Measurements from ENCODE around the gene GPR18. TPM values are rescaled to one million over a fixed set of nuclear protein-coding genes. Genes with fewer than 3 reads are reported as not detected.
"Not testable (repeated sequence)": the region's sequence is repeated elsewhere in the genome, so short reads cannot be mapped to it uniquely, and the experiment has no call there.

GPR18 gene
- total and polyA plus RNA-seq, 5 experiments from 2014 or later = 22.2 to 37.0 (median 31.1) TPM

DNA sequence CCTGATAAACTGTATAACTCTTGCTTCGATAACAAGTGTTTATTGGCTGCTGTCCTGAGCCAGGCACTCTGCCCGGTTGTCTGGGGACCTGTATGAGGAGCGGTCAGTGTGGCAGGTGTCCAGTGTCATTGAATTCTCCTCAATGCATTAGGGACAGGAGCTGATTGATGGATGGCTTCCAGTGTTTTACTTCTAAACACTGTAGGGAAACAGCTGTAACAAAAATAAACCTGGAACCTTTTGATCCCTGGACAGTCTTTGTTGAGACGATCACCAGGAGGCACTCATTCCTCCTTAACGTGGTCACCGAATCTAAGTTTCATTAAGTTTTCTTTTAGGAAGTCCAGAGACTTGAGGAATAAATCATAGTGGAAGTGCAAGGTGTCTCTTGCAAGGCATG lies 39.6 kb downstream of the GPR18 start:
- POLR2A ChIA-PET = interaction anchor here (0.5 to 7.4 kb wide), 19 partner anchors 9 to 653 kb away, joined by 3 to 319 read pairs (median 6); partner anchors contain the start of genes GPR18, TM9SF2 and UBAC2
- peaks cover 38 to 92% (median 84%) of the 10 kb centered on the region in 4 donors for H3K4me1 Mint-ChIP-seq
- peaks cover 0 to 5% (median 0%) of the 10 kb centered on the region in 9 donors for H3K9me3 Mint-ChIP-seq
- ATAC-seq = no peak
- H3K4me3 Mint-ChIP-seq = peak overlapping the region; percentile 59 to 96 (median 87)
- H3K36me3 Mint-ChIP-seq = peaks cover 0 to 13% (median 11%) of the 10 kb centered on the region in 3 donors
- DNase-seq = no peak
- H3K27ac Mint-ChIP-seq = peak overlapping the region; percentile 84 to 100 (median 99)
- no peaks in the 10 kb centered on the region for H3K27me3 Mint-ChIP-seq

GRCh38 chr13:99218126-99218525 lies 40.1 kb downstream of the GPR18 start:
- peaks cover 38 to 87% (median 82%) of the 10 kb centered on the region in 4 donors for H3K4me1 Mint-ChIP-seq
- peaks cover 0 to 1% (median 0%) of the 10 kb centered on the region in 9 donors for H3K9me3 Mint-ChIP-seq
- no peak for ATAC-seq

DNA sequence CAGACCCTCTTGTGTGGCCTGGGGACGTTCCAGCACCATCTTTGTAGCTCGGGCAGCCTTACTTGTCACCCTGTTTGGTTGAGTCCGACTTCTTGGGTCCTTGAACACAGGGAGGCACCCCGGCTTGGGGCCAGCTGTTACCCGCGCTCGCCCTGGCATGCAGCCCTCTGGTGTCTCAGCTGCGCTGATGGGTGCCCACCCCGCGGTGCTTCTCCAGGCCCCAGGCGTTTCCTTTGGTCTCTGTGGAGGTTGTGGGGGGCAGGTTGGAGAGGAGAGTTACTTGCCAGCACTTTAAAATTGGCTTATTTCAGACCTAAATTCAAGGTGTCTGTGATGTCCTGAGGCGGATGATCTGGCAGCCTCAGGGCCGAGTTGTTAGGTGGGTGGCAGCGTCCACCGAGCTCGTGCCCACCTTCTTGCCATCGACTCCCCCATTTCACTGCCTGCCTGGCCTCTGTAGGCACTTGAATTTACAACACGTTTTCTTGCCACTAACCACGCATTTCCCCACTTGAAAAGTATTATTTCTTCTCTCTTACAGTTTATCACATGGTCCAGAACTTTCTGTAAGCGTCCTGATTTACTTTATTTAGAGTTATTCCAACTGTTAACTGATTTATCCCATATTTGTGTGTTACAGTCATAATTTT lies 40.6 kb downstream of the GPR18 start:
- no peaks in the 10 kb centered on the region for H3K9me3 Mint-ChIP-seq
- peaks cover 39 to 85% (median 80%) of the 10 kb centered on the region in 4 donors for H3K4me1 Mint-ChIP-seq
- peaks cover 0 to 17% (median 7%) of the 10 kb centered on the region in 3 donors for H3K36me3 Mint-ChIP-seq
- peak overlapping the region; percentile 59 to 98 (median 92) for H3K4me3 Mint-ChIP-seq
- DNase-seq (peak in 6 of 10 donors; percentile 21 to 73 (median 48)), ATAC-seq (peak in 1 of 2 donors; percentile 18)
- POLR2A ChIA-PET = interaction anchor here (0.7 to 7.4 kb wide), 15 partner anchors 14 to 163 kb away, joined by 3 to 319 read pairs (median 6); partner anchors contain the start of genes GPR18 and UBAC2
- H3K27me3 Mint-ChIP-seq = no peaks in the 10 kb centered on the region
- H3K27ac Mint-ChIP-seq = peak overlapping the region; percentile 84 to 100 (median 99)

More at GRCh38 chr13:99218126-99218525, 40.1 kb downstream of the GPR18 start:
- DNase-seq = no peak
- Mint-ChIP-seq H3K27ac (peak overlapping the region; percentile 84 to 100 (median 99)), H3K4me3 (peak overlapping the region; percentile 59 to 96 (median 90)), H3K36me3 (peaks cover 0 to 16% (median 10%) of the 10 kb centered on the region in 3 donors), H3K27me3 (no peaks in the 10 kb centered on the region)
- POLR2A ChIA-PET = interaction anchor here (0.5 to 7.4 kb wide), 18 partner anchors 10 to 653 kb away, joined by 3 to 319 read pairs (median 6); partner anchors contain the start of genes GPR18, TM9SF2 and UBAC2

GRCh38 chr13:99215184-99215830 lies 42.9 kb downstream of the GPR18 start:
- Mint-ChIP-seq H3K4me1 (peaks cover 43 to 86% (median 83%) of the 10 kb centered on the region in 4 donors), H3K9me3 (no peaks in the 10 kb centered on the region), H3K27me3 (no peaks in the 10 kb centered on the region), H3K36me3 (peaks cover 0 to 26% (median 3%) of the 10 kb centered on the region in 3 donors), H3K27ac (peak overlapping the region; percentile 84 to 100 (median 99)), H3K4me3 (peak overlapping the region; percentile 59 to 98 (median 93))
- POLR2A ChIA-PET = interaction anchor here (0.6 to 7.4 kb wide), 13 partner anchors 12 to 219 kb away, joined by 3 to 319 read pairs (median 5); partner anchors contain the start of genes GPR18 and UBAC2
- peak; percentile 66 to 76 for ATAC-seq
- DNase-seq = peak; percentile 41 to 85 (median 70)

- Mint-ChIP-seq H3K27me3 (no peaks in the 10 kb centered on the region), H3K4me3 (peak overlapping the region; percentile 59 to 98 (median 93)), H3K27ac (peak overlapping the region; percentile 84 to 100 (median 99)), H3K4me1 (peaks cover 44 to 88% (median 85%) of the 10 kb centered on the region in 4 donors), H3K36me3 (peaks cover 0 to 27% (median 3%) of the 10 kb centered on the region in 3 donors), H3K9me3 (no peaks in the 10 kb centered on the region)
- ATAC-seq = peak in 1 of 2 donors; percentile 4
- no peak for DNase-seq
- POLR2A ChIA-PET = interaction anchor here (1.0 to 7.4 kb wide), 11 partner anchors 11 to 219 kb away, joined by 3 to 319 read pairs (median 5); partner anchors contain the start of genes GPR18 and UBAC2
Observed at GRCh38 chr13:99214731-99215130, 43.4 kb downstream of the GPR18 start.

DNA sequence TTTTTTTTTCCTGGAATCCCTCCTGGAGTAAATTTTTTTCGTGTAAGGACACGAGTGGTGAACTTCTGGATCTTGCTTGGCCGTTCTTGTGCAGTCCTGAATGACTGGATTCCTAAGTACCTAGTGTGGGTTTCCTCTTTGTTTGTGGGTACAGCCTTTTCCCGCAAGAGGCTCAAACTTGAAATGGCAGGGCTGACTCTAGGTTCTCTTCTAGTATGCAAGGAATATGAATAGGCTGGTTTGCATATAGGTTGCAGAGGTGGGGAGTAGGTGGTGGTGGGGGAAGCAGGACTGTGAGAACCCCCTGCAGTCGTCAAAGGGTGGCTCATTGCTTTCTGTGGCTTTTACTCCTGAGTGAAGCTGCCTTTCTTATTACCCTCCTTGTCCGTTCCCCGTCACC lies 43.9 kb downstream of the GPR18 start:
- Mint-ChIP-seq H3K4me1 (peaks cover 46 to 88% (median 85%) of the 10 kb centered on the region in 4 donors), H3K4me3 (peak overlapping the region; percentile 59 to 98 (median 93)), H3K27me3 (no peaks in the 10 kb centered on the region), H3K36me3 (peaks cover 0 to 27% (median 3%) of the 10 kb centered on the region in 3 donors), H3K9me3 (no peaks in the 10 kb centered on the region), H3K27ac (peak overlapping the region; percentile 84 to 100 (median 99))
- DNase-seq (peak in 6 of 10 donors; percentile 33 to 73 (median 54)), ATAC-seq (peak; percentile 31 to 32)
- POLR2A ChIA-PET = interaction anchor here (1.0 to 7.4 kb wide), 9 partner anchors 11 to 127 kb away, joined by 3 to 319 read pairs (median 5); partner anchors contain the start of genes GPR18 and UBAC2

DNA sequence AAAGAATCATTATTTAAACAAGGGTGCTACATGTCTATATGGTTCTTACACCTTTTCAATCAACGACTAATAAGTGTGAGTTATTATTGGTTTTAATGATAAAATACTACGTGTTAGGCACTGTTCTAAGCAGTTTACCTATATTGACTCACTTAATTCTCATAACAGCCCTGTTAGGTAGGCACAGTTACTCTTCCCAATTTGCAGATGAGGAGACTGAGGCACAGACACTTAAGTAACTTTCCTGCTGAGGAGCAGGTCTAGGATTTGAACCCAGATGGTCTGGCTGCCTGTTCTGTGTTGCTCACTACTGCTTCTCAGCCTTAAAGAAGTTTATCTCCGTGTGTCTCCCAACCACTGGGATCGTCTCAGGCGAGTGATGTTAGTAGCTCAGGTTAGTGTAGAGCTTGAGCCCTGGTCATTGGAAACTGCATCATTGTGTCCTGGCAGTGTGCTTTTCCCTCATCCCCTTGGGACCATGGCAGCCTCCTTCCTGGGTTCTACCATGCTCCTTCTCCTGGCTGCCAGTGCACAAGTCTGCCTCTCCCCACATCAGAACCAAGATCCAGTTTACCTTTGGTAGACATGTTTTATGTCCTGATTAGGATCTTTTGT lies 46.7 kb downstream of the GPR18 start:
- Mint-ChIP-seq H3K4me3 (peak overlapping the region in 7 of 10 donors; percentile 15 to 63 (median 24)), H3K9me3 (no peaks in the 10 kb centered on the region), H3K27me3 (no peaks in the 10 kb centered on the region), H3K36me3 (peaks cover 3 to 41% (median 5%) of the 10 kb centered on the region in 3 donors), H3K27ac (peak overlapping the region; percentile 40 to 98 (median 84)), H3K4me1 (peaks cover 53 to 90% (median 85%) of the 10 kb centered on the region in 4 donors)
- DNase-seq (no peak), ATAC-seq (no peak)
- POLR2A ChIA-PET = interaction anchor here (1.0 to 1.5 kb wide), 3 partner anchors 10 to 47 kb away, joined by 3 read pairs; partner anchors contain the start of genes GPR18 and UBAC2

- Mint-ChIP-seq H3K27ac (peak overlapping the region; percentile 40 to 98 (median 76)), H3K4me3 (peak overlapping the region in 5 of 10 donors; percentile 15 to 63 (median 29)), H3K4me1 (peaks cover 60 to 92% (median 89%) of the 10 kb centered on the region in 4 donors), H3K36me3 (peaks cover 3 to 49% (median 5%) of the 10 kb centered on the region in 3 donors)
- ATAC-seq, H3K9me3 Mint-ChIP-seq, H3K27me3 Mint-ChIP-seq, DNase-seq: not testable (repeated sequence)
- POLR2A ChIA-PET = interaction anchor here (2.4 kb wide), 1 partner anchor 10 kb away, joined by 20 read pairs; the partner anchor contains the start of gene UBAC2
Observed at GRCh38 chr13:99210627-99211026, 47.6 kb downstream of the GPR18 start.

- Mint-ChIP-seq H3K27me3 (peaks cover 0 to 1% (median 0%) of the 10 kb centered on the region in 5 donors), H3K27ac (peak overlapping the region; percentile 56 to 98 (median 88)), H3K9me3 (no peaks in the 10 kb centered on the region), H3K4me1 (peaks cover 68 to 92% (median 89%) of the 10 kb centered on the region in 4 donors), H3K4me3 (peak overlapping the region; percentile 41 to 93 (median 62)), H3K36me3 (peaks cover 3 to 49% (median 5%) of the 10 kb centered on the region in 3 donors)
- POLR2A ChIA-PET = interaction anchor here (0.6 to 13.7 kb wide), 5 partner anchors 7 to 422 kb away, joined by 3 to 319 read pairs (median 20); partner anchors contain the start of genes GPR18 and UBAC2
- no peak for ATAC-seq
- no peak for DNase-seq
Observed at GRCh38 chr13:99208845-99209527, 49.2 kb downstream of the GPR18 start.

GRCh38 chr13:99208185-99208584 lies 50.0 kb downstream of the GPR18 start:
- POLR2A ChIA-PET = interaction anchor here (0.7 to 13.7 kb wide), 3 partner anchors 9 to 77 kb away, joined by 4 to 319 read pairs (median 231); partner anchors contain the start of gene GPR18
- H3K4me3 Mint-ChIP-seq = peak overlapping the region in 6 of 10 donors; percentile 11 to 93 (median 59)
- DNase-seq (peak in 1 of 10 donors; percentile 5), ATAC-seq (no peak)
- H3K4me1 Mint-ChIP-seq = peaks cover 72 to 97% (median 93%) of the 10 kb centered on the region in 4 donors
- H3K36me3 Mint-ChIP-seq = peaks cover 3 to 44% (median 5%) of the 10 kb centered on the region in 3 donors
- peaks cover 0 to 1% (median 0%) of the 10 kb centered on the region in 5 donors for H3K27me3 Mint-ChIP-seq
- no peaks in the 10 kb centered on the region for H3K9me3 Mint-ChIP-seq
- H3K27ac Mint-ChIP-seq = peak overlapping the region; percentile 37 to 98 (median 88)

DNA sequence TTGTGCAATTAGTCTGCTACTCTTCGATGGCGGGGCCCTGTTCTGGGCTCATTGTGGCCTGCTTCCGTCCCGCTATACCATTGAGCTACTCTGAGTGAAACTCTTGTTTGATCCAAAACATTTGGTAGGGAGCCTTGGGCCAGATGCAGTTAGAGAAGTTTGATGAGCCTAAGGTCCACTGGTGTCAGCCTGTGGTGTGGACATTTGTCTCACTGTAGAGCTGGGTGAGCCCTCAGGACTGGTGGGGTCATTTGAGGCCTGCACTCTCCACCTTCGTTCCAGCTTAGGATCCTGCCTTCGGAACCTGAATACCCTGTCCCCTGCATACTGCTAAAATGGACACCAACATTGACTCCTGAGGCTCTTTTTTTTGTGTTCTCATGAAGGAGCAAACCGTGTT lies 50.7 kb downstream of the GPR18 start:
- Mint-ChIP-seq H3K4me1 (peaks cover 74 to 99% (median 94%) of the 10 kb centered on the region in 4 donors), H3K9me3 (no peaks in the 10 kb centered on the region), H3K36me3 (peaks cover 3 to 42% (median 5%) of the 10 kb centered on the region in 3 donors), H3K4me3 (peak overlapping the region in 9 of 10 donors; percentile 17 to 93 (median 84)), H3K27me3 (peaks cover 0 to 1% (median 0%) of the 10 kb centered on the region in 5 donors), H3K27ac (peak overlapping the region in 9 of 10 donors; percentile 83 to 98 (median 89))
- no peak for ATAC-seq
- POLR2A ChIA-PET = interaction anchor here (0.7 to 13.7 kb wide), 5 partner anchors 9 to 158 kb away, joined by 4 to 319 read pairs (median 20); partner anchors contain the start of gene GPR18
- peak in 1 of 10 donors; percentile 8 for DNase-seq

Data from naive thymus-derived CD8-positive, alpha-beta T cell (primary cell).